ENCODE results near the gene KRTAP10-10.

The KRTAP10-10 gene

GRCh38 chr21:44686000-44686781 is 49.0 kb downstream of the KRTAP10-10 start:
- no peak for DNase-seq

- no peak for DNase-seq
Measured at GRCh38 chr21:44686843-44687561, 49.8 kb downstream of the KRTAP10-10 start.

GRCh38 chr21:44687671-44688070 is 50.5 kb downstream of the KRTAP10-10 start:
- no peak for DNase-seq

All from Kasumi-1 (cell line).